Neutrophil (primary cell): ENCODE data around the gene MYO6.

Experiments
- H3K27ac ChIP-seq: fragments of 200-600 bp; sonication (generic); 2 replicates; pipeline ENCODE4 v1.5.1; 2016; ENCODE audit warnings: mild to moderate bottlenecking, moderate library complexity
- H3K27me3 ChIP-seq: fragments of 200-600 bp; sonication (generic); 2 replicates; pipeline ENCODE4 v1.6.0; 2016; ENCODE audit warnings: mild to moderate bottlenecking
- H3K36me3 ChIP-seq: fragments of 200-600 bp; sonication (generic); 2 replicates; pipeline ENCODE4 v1.5.1; 2017
- H3K4me1 ChIP-seq, 2 experiments: fragments of 200-600 bp in 1 of 2; sonication (generic) in 1 of 2; 1 replicate in 1 of 2; 2 replicates in 1 of 2; pipeline versions ENCODE4 v1.5.1 to v1.6.1; 2013 to 2016; ENCODE audit warnings: low read depth in 1 of 2, low read length in 1 of 2, mild to moderate bottlenecking in 1 of 2, moderate library complexity in 1 of 2; ENCODE audit not compliant: control insufficient read depth in 1 of 2, insufficient read depth in 1 of 2
- H3K4me3 ChIP-seq, 2 experiments: fragments of 200-600 bp in 1 of 2; sonication (generic) in 1 of 2; 1 replicate in 1 of 2; 2 replicates in 1 of 2; pipeline ENCODE4 v1.5.1; 2013 to 2016; ENCODE audit warnings: low read depth in 1 of 2, low read length in 1 of 2, mild to moderate bottlenecking in 1 of 2, moderate library complexity in 1 of 2
- H3K9me3 ChIP-seq: fragments of 200-600 bp; sonication (generic); 2 replicates; pipeline ENCODE4 v1.5.1; 2016
- CTCF ChIP-seq: fragments of 200-600 bp; sonication (generic); IDR thresholded peaks from 2 replicates; pipeline ENCODE4 v1.5.1; 2016; ENCODE audit warnings: antibody characterized with exemption

The MYO6 gene

GRCh38 chr6:75848274-75848673 is 99.2 kb downstream of the MYO6 start:
- no peaks in the 10 kb centered on the region for H3K27me3 ChIP-seq
- no peak overlapping the region for H3K4me3 ChIP-seq
- no peaks in the 10 kb centered on the region for H3K4me1 ChIP-seq
- H3K36me3 ChIP-seq: no peaks in the 10 kb centered on the region
- no peak for TF ChIP-seq CTCF
- H3K9me3 ChIP-seq: no peaks in the 10 kb centered on the region
- no peak overlapping the region for H3K27ac ChIP-seq

- no peaks in the 10 kb centered on the region for H3K9me3 ChIP-seq
- no peaks in the 10 kb centered on the region for H3K36me3 ChIP-seq
- TF ChIP-seq CTCF: no peak
- H3K27me3 ChIP-seq: no peaks in the 10 kb centered on the region
- H3K4me3 ChIP-seq: no peak overlapping the region
- H3K27ac ChIP-seq: no peak overlapping the region
- H3K4me1 ChIP-seq: no peaks in the 10 kb centered on the region
These were observed 100.4 kb downstream of the MYO6 start for GRCh38 chr6:75849329-75850025.

GRCh38 chr6:75850026-75850833 is 101.2 kb downstream of the MYO6 start:
- H3K36me3 ChIP-seq: no peaks in the 10 kb centered on the region
- H3K4me1 ChIP-seq: no peaks in the 10 kb centered on the region
- no peak overlapping the region for H3K4me3 ChIP-seq
- H3K9me3 ChIP-seq: no peaks in the 10 kb centered on the region
- no peak overlapping the region for H3K27ac ChIP-seq
- TF ChIP-seq CTCF: no peak
- no peaks in the 10 kb centered on the region for H3K27me3 ChIP-seq

GRCh38 chr6:75852721-75853120 is 103.7 kb downstream of the MYO6 start:
- Histone ChIP-seq H3K27ac (no peak overlapping the region), H3K36me3 (no peaks in the 10 kb centered on the region), H3K27me3 (no peaks in the 10 kb centered on the region), H3K4me1 (no peaks in the 10 kb centered on the region), H3K4me3 (no peak overlapping the region), H3K9me3 (no peaks in the 10 kb centered on the region)
- TF ChIP-seq CTCF: no peak

GRCh38 chr6:75853806-75854205 is 104.8 kb downstream of the MYO6 start:
- no peaks in the 10 kb centered on the region for H3K9me3 ChIP-seq
- no peaks in the 10 kb centered on the region for H3K4me1 ChIP-seq
- H3K27me3 ChIP-seq: no peaks in the 10 kb centered on the region
- H3K36me3 ChIP-seq: no peaks in the 10 kb centered on the region
- TF ChIP-seq CTCF: no peak
- no peak overlapping the region for H3K4me3 ChIP-seq
- no peak overlapping the region for H3K27ac ChIP-seq
